Measurements from ENCODE around the gene BHLHE40.

DNA sequence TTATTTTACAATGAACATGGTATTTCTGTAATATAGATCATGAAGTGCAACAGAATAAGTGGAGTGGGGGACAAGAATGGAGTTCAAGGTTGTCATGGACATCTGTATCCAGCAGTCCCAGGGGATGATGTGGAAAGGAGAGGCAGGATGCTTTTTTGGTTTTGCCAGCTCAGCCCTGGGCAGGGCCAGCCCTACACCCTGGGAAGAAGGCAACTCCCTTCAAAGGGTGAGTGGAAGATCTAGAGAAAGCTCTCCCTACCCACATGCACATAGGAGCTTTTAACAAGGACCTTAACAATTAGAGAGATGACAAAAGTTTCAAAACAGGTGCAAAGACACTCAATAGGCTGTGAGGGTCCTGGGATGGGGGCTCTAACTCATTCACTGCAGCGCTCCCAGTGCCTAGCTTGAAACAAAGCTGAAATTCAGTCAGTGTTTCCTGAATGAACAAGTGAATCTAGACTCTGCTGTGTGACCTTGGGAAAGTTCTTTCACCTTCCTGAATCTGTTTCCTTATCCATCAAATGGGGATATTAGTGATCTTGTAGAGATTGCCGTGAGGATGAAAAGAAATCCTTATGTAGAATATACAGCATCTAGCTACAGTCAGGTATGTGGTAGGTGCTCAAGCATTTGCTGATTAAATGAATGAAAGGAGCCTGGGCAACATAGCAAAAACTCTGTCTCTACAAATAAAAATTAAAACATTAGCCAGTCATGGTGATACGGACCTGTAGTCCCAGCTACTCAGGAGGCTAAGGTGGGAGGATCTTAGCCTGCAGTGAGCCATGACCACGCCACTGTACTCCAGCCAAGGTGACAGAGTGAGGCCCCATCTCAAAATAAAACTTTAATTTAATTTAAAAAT lies 14.3 kb downstream of the BHLHE40 start:
- TF ChIP-seq BHLHE40 (IDR thresholded peaks at IDR 0.05; ENCODE audit: low read depth, low read length) (no peak), CEBPB (IDR thresholded peaks at IDR 0.05; ENCODE audit: low read depth, low read length) (no peak)

Data from IMR-90 (cell line).